Measurements from ENCODE around the gene EDDM3A.
"Not testable (repeated sequence)": the region's sequence is repeated elsewhere in the genome, so short reads cannot be mapped to it uniquely, and the experiment has no call there.

The EDDM3A gene

GRCh38 chr14:20733684-20734429 is 11.8 kb upstream of the EDDM3A start:
- DNase-seq, result no peak

GRCh38 chr14:20734430-20734806 is 11.3 kb upstream of the EDDM3A start:
- DNase-seq, result no peak

GRCh38 chr14:20738292-20738691 is 7.4 kb upstream of the EDDM3A start:
- DNase-seq, result not testable (repeated sequence)

- DNase-seq, result no peak
Observed at GRCh38 chr14:20742132-20742531, 3.6 kb upstream of the EDDM3A start.

GRCh38 chr14:20743556-20743955 is 2.1 kb upstream of the EDDM3A start:
- DNase-seq, result no peak

- DNase-seq, result no peak
Observed at GRCh38 chr14:20746566-20746965, 879 bp downstream of the EDDM3A start.

- no peak for DNase-seq
Observed at GRCh38 chr14:20748439-20748838, 2.8 kb downstream of the EDDM3A start.

GRCh38 chr14:20750194-20750593 is 4.5 kb downstream of the EDDM3A start:
- DNase-seq, result no peak

GRCh38 chr14:20751963-20752562 is 6.4 kb downstream of the EDDM3A start:
- no peak for DNase-seq

GRCh38 chr14:20754308-20754707 is 8.6 kb downstream of the EDDM3A start:
- DNase-seq, result no peak

- DNase-seq, result no peak
Observed at GRCh38 chr14:20755037-20755436, 9.3 kb downstream of the EDDM3A start.

GRCh38 chr14:20757965-20758364 is 12.3 kb downstream of the EDDM3A start:
- DNase-seq, result no peak

- DNase-seq, result not testable (repeated sequence)
Observed at GRCh38 chr14:20759465-20759864, 13.8 kb downstream of the EDDM3A start.

- no peak for DNase-seq
Observed at GRCh38 chr14:20760950-20761349, 15.3 kb downstream of the EDDM3A start.

- DNase-seq, result no peak
Observed at GRCh38 chr14:20768593-20768892, 22.9 kb downstream of the EDDM3A start.

- DNase-seq, result no peak
Observed at GRCh38 chr14:20769421-20769820, 23.7 kb downstream of the EDDM3A start.

- DNase-seq, result no peak
Observed at GRCh38 chr14:20772650-20773049, 27.0 kb downstream of the EDDM3A start.

GRCh38 chr14:20774258-20774824 is 28.7 kb downstream of the EDDM3A start:
- no peak for DNase-seq

GRCh38 chr14:20775043-20775442 is 29.4 kb downstream of the EDDM3A start:
- no peak for DNase-seq

GRCh38 chr14:20775901-20776300 is 30.2 kb downstream of the EDDM3A start:
- no peak for DNase-seq

- DNase-seq, result no peak
Observed at GRCh38 chr14:20781803-20782202, 36.1 kb downstream of the EDDM3A start.

- DNase-seq, result no peak
Observed at GRCh38 chr14:20782280-20782890, 36.7 kb downstream of the EDDM3A start.

- no peak for DNase-seq
Observed at GRCh38 chr14:20787025-20787424, 41.3 kb downstream of the EDDM3A start.

GRCh38 chr14:20789230-20789813 is 43.6 kb downstream of the EDDM3A start:
- no peak for DNase-seq

Data from stimulated activated naive CD4-positive, alpha-beta T cell treated with Interleukin-2 at 50 U/mL for 16 hours (primary cell).